ENCODE measurements around the gene CRAT.

The CRAT gene

DNA sequence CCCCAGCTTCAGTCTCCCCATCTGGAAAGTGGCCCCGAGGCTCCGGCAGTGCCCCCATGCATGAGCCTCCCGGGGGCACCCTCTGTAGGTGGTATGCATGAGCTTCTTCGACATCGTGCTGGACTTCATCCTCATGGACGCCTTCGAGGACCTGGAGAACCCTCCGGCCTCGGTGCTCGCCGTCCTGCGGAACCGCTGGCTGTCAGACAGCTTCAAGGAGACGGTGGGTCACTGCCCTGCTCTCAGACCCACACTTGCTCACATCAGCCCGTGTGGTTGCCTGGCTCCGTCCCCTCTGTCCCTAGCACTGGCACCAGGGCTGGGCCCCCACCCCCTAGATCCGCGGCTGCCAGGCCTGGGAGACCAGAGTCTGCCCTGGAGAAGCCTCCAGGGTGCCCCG is 42.5 kb downstream of the CRAT start:
- in situ Hi-C loops (cut with HindIII; ENCODE audit: low sequenced_read_pairs): no loop called here
- TF ChIP-seq, protein P1, sequence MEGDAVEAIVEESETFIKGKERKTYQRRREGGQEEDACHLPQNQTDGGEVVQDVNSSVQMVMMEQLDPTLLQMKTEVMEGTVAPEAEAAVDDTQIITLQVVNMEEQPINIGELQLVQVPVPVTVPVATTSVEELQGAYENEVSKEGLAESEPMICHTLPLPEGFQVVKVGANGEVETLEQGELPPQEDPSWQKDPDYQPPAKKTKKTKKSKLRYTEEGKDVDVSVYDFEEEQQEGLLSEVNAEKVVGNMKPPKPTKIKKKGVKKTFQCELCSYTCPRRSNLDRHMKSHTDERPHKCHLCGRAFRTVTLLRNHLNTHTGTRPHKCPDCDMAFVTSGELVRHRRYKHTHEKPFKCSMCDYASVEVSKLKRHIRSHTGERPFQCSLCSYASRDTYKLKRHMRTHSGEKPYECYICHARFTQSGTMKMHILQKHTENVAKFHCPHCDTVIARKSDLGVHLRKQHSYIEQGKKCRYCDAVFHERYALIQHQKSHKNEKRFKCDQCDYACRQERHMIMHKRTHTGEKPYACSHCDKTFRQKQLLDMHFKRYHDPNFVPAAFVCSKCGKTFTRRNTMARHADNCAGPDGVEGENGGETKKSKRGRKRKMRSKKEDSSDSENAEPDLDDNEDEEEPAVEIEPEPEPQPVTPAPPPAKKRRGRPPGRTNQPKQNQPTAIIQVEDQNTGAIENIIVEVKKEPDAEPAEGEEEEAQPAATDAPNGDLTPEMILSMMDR (IDR thresholded peaks at IDR 0.05; ENCODE audit: low read depth, low read length): no peak
- H3K4me3 ChIP-seq (ENCODE audit: low read depth, low read length): no peak overlapping the region
- no peak for DNase-seq (ENCODE audit: low read depth, low spot score)

DNA sequence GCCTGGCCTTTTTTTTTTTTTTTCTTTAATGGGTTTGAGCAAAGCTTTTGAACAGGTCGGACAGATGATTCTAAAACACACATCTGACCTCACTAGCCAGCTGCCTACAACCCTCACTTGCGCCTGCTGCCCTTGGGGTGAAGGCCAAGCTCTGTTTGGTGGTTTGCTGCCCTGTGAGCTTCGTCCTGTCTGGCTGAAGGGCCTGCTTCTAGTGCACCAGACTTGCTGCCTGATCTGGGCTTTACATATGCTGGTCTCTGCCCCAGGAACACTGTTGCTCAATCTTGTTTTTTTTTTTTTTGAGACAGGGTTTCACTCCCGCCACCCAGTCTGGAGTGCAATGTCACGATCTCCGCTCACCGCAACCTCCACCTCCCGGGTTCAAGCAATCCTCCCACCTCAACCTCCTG is 46.1 kb downstream of the CRAT start:
- DNase-seq (ENCODE audit: low read depth, low spot score): no peak
- TF ChIP-seq, protein P1 (IDR thresholded peaks at IDR 0.05; ENCODE audit: low read depth, low read length): no peak
- in situ Hi-C loops (cut with HindIII; ENCODE audit: low sequenced_read_pairs): no loop called here
- no peak overlapping the region for H3K4me3 ChIP-seq (ENCODE audit: low read depth, low read length)

DNA sequence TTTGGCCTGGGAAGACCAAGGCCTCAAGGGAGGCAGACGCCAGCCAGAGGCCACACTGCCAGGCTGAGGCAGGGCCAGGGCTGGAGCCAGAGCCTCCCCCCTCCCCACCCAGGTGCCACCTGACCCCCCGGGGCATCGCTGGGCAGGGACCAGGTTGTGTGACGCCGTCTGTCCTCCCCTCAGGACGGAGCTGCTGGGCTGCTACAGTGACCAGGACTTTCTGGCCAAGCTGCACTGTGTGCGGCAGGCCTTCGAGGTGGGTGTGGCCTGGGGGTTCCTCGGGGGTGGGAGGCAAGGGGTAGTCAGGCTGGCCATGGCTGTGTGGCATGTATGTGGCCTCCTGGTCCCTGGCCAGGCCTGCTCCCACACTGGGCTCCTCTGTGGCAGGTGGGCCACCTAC is 47.5 kb downstream of the CRAT start:
- in situ Hi-C loops (cut with HindIII; ENCODE audit: low sequenced_read_pairs): no loop called here
- TF ChIP-seq, protein P1 (IDR thresholded peaks at IDR 0.05; ENCODE audit: low read depth, low read length): no peak
- H3K4me3 ChIP-seq (ENCODE audit: low read depth, low read length): no peak overlapping the region
- no peak for DNase-seq (ENCODE audit: low read depth, low spot score)

GRCh38 chr9:129060991-129061390 is 49.6 kb downstream of the CRAT start:
- DNase-seq (ENCODE audit: low read depth, low spot score): no peak
- TF ChIP-seq, protein P1 (IDR thresholded peaks at IDR 0.05; ENCODE audit: low read depth, low read length): no peak
- in situ Hi-C loops (cut with HindIII; ENCODE audit: low sequenced_read_pairs): no loop called here
- H3K4me3 ChIP-seq (ENCODE audit: low read depth, low read length): no peak overlapping the region

DNA sequence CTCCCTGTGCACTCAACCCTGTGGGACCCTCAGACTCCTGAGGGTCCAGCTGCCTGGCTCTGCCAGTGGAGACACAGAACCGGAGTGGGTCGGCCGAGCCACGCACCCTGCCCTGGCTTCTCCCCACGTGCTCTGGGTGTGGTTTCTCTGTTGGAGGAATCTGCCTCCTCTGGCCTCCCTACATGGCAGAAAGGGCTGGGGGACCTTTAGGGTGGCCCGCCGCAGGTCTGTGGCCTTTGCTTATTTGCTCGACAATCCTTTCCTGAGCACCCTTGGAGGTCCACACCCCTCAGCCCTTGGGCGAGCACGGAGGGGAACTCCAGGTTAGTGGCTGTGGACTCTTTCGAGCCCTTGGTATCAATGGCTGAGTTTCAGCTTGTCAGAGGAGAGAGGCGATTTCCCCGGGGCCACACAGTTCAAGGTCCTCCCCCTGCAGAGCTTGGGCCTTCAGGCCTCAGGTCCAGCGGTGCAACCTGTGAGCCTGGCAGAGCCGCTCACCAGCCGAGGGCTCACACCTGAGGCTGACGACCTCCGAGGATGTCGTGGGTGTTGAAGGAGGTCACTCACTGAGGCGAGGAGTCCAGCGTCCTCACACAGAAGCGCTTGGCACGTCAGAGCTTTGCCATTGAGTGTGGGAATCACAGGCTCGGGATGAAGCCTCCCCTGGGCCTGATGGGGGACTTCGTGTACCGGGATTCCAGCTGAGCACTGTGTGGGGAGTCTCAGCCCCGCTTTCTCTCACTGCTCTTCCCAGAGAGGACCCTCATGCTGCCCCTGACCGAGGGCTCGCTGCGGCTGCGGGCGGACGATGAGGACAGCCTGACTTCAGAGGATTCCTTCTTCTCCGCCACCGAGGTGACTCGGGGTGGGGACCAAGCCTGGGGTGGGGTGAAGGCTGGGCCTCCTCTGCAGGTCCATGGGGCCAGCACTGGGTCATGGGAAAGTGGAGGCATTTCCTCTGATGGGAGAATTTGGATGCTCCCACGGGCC is 50.5 kb downstream of the CRAT start:
- DNase-seq (ENCODE audit: low read depth, low spot score): no peak
- H3K4me3 ChIP-seq (ENCODE audit: low read depth, low read length): no peak overlapping the region
- in situ Hi-C loops (cut with HindIII; ENCODE audit: low sequenced_read_pairs): no loop called here
- TF ChIP-seq, protein P1 (IDR thresholded peaks at IDR 0.05; ENCODE audit: low read depth, low read length): no peak

- TF ChIP-seq, protein P1 (IDR thresholded peaks at IDR 0.05; ENCODE audit: low read depth, low read length): no peak
- no peak for DNase-seq (ENCODE audit: low read depth, low spot score)
- no peak overlapping the region for H3K4me3 ChIP-seq (ENCODE audit: low read depth, low read length)
- in situ Hi-C loops (cut with HindIII; ENCODE audit: low sequenced_read_pairs): no loop called here
These were observed 51.4 kb downstream of the CRAT start for GRCh38 chr9:129058965-129059795.
